ENCODE data around the gene PIGM.

Gene PIGM

DNA sequence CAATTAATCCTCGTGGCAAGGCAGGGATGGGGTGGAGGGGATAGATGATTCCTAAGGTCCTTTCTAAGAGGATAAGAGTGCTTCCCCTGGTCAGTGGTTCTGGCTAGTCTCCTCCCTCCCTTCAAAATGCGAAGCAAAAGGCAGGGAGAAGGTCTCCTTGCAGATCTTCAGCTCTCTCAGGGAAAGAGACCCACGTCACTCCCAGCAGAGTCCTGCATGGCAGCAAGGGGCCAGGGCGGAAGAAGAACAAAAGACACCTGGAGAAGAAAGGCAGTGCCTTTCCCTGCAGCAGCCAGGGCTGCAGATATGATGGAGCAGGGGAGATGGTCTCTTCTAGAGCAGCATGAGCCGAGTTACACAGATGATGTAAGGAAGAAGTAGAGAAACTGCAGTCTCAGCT lies 48.1 kb downstream of the PIGM start:
- no peak overlapping the region for H3K27ac ChIP-seq (replicated peaks)
- DNase-seq (ENCODE audit: low read depth in 1 of 2, low spot score in 1 of 2): no peak
- no peak for TF ChIP-seq GABPA (IDR thresholded peaks at IDR 0.05; ENCODE audit: low read depth)
- TF ChIP-seq, protein P1, sequence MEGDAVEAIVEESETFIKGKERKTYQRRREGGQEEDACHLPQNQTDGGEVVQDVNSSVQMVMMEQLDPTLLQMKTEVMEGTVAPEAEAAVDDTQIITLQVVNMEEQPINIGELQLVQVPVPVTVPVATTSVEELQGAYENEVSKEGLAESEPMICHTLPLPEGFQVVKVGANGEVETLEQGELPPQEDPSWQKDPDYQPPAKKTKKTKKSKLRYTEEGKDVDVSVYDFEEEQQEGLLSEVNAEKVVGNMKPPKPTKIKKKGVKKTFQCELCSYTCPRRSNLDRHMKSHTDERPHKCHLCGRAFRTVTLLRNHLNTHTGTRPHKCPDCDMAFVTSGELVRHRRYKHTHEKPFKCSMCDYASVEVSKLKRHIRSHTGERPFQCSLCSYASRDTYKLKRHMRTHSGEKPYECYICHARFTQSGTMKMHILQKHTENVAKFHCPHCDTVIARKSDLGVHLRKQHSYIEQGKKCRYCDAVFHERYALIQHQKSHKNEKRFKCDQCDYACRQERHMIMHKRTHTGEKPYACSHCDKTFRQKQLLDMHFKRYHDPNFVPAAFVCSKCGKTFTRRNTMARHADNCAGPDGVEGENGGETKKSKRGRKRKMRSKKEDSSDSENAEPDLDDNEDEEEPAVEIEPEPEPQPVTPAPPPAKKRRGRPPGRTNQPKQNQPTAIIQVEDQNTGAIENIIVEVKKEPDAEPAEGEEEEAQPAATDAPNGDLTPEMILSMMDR (IDR thresholded peaks at IDR 0.05; ENCODE audit: insufficient read depth, low read length): no peak
- TF ChIP-seq POLR2AphosphoS5 (IDR thresholded peaks at IDR 0.05; ENCODE audit: low read depth): no peak
- no peak for TF ChIP-seq SPI1 (IDR thresholded peaks at IDR 0.05; ENCODE audit: borderline replicate concordance, low read depth)
- TF ChIP-seq, protein P2, sequence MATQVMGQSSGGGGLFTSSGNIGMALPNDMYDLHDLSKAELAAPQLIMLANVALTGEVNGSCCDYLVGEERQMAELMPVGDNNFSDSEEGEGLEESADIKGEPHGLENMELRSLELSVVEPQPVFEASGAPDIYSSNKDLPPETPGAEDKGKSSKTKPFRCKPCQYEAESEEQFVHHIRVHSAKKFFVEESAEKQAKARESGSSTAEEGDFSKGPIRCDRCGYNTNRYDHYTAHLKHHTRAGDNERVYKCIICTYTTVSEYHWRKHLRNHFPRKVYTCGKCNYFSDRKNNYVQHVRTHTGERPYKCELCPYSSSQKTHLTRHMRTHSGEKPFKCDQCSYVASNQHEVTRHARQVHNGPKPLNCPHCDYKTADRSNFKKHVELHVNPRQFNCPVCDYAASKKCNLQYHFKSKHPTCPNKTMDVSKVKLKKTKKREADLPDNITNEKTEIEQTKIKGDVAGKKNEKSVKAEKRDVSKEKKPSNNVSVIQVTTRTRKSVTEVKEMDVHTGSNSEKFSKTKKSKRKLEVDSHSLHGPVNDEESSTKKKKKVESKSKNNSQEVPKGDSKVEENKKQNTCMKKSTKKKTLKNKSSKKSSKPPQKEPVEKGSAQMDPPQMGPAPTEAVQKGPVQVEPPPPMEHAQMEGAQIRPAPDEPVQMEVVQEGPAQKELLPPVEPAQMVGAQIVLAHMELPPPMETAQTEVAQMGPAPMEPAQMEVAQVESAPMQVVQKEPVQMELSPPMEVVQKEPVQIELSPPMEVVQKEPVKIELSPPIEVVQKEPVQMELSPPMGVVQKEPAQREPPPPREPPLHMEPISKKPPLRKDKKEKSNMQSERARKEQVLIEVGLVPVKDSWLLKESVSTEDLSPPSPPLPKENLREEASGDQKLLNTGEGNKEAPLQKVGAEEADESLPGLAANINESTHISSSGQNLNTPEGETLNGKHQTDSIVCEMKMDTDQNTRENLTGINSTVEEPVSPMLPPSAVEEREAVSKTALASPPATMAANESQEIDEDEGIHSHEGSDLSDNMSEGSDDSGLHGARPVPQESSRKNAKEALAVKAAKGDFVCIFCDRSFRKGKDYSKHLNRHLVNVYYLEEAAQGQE (IDR thresholded peaks at IDR 0.05; ENCODE audit: insufficient replicate concordance, low read depth): no peak

DNA sequence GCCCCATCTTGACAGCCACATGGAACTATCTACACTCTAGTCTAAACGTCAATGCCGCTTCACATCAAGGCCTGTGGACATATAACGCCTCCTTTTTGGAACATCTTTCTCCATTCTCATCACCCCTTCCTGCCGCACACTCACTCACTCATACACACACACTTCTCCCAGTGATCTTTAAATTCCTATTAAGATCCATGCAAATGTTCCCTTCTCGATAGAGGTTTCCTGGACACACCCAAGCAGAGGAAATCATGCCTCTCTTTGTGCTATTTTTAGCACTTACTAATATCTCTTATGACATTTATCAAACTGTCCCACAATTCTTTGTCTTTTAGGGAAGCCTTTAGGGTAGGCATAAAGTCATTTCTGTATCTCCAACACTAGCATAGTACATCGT lies 49.5 kb downstream of the PIGM start:
- peaks cover 11% of the 10 kb centered on the region for H3K27me3 ChIP-seq (ENCODE audit: insufficient read depth, poor library complexity, severe bottlenecking)
- no peak overlapping the region for H3K27ac ChIP-seq (replicated peaks)
- TF ChIP-seq, protein P2 (IDR thresholded peaks at IDR 0.05; ENCODE audit: insufficient replicate concordance, low read depth): no peak
- TF ChIP-seq GABPA (IDR thresholded peaks at IDR 0.05; ENCODE audit: low read depth) (no peak), POLR2AphosphoS5 (IDR thresholded peaks at IDR 0.05; ENCODE audit: low read depth) (no peak), SPI1 (IDR thresholded peaks at IDR 0.05; ENCODE audit: borderline replicate concordance, low read depth) (no peak)
- TF ChIP-seq, protein P1 (IDR thresholded peaks at IDR 0.05; ENCODE audit: insufficient read depth, low read length): no peak
- no peak for DNase-seq (ENCODE audit: low read depth in 1 of 2, low spot score in 1 of 2)
- H3K4me3 ChIP-seq (replicated peaks; ENCODE audit: insufficient read depth, low read length): no peak overlapping the region

More for the DNA sequence above, 48.1 kb downstream of the PIGM start:
- peaks cover 7% of the 10 kb centered on the region for H3K27me3 ChIP-seq (ENCODE audit: insufficient read depth, poor library complexity, severe bottlenecking)
- no peak overlapping the region for H3K4me3 ChIP-seq (replicated peaks; ENCODE audit: insufficient read depth, low read length)

DNA sequence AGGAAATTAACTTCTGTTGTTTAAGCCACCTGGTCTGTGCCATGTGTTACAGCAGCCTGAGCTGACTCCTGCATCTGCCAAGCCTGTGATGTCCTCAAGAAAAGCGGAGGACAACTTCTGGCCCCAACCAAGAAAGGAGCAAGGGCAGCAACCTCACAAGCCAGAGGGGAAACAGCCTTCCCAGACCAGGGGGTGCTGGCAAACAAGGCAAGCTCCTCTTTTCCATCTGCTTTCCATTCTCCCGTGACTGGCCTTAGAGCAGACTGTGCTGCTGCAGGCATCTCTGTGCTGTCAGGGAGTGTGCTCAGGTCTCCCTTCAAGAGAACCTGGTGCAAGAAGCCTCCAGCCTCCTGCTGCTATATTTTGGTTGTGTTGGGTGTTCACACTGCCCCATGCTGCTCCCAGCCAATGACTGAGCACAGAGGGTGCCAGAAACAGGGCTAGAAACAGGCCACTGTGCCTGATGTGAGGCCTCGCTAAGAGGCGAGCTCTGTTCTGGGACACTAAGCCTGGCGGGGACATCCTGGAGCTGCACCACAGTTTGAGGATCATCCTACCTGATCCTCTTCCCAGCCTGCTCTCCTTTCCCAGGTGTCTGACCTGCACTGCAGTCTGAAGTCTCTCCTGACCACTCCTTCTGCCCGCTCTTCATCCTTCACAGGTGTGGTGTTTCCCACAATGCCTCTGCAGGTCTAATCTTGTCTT lies 50.3 kb downstream of the PIGM start:
- Histone ChIP-seq H3K27me3 (ENCODE audit: insufficient read depth, poor library complexity, severe bottlenecking) (peaks cover 12% of the 10 kb centered on the region), H3K4me3 (replicated peaks; ENCODE audit: insufficient read depth, low read length) (no peak overlapping the region), H3K27ac (replicated peaks) (no peak overlapping the region)
- TF ChIP-seq SPI1 (IDR thresholded peaks at IDR 0.05; ENCODE audit: borderline replicate concordance, low read depth) (no peak), POLR2AphosphoS5 (IDR thresholded peaks at IDR 0.05; ENCODE audit: low read depth) (no peak), GABPA (IDR thresholded peaks at IDR 0.05; ENCODE audit: low read depth) (no peak)
- TF ChIP-seq, protein P1 (IDR thresholded peaks at IDR 0.05; ENCODE audit: insufficient read depth, low read length): no peak
- TF ChIP-seq, protein P2 (IDR thresholded peaks at IDR 0.05; ENCODE audit: insufficient replicate concordance, low read depth): no peak
- DNase-seq (ENCODE audit: low read depth in 1 of 2, low spot score in 1 of 2): no peak
